Colonic mucosa (tissue), 4 donors: ENCODE results near the gene CPXM2. TPM values are rescaled to one million over a fixed set of nuclear protein-coding genes. Genes with fewer than 3 reads are reported as not detected.
"Not testable (repeated sequence)": the region's sequence is repeated elsewhere in the genome, so short reads cannot be mapped to it uniquely, and the experiment has no call there.

Experiments used
- DNase-seq: peaks from one replicate; pipeline ENCODE4 v3.0.0-alpha.2; 2020
- H3K27ac ChIP-seq: fragments of 200-600 bp; one replicate; pipeline ENCODE4 v1.8.0; 2021
- H3K27me3 ChIP-seq: fragments of 200-600 bp; one replicate; pipeline ENCODE4 v1.8.0; 2021
- H3K36me3 ChIP-seq: fragments of 200-600 bp; one replicate; pipeline ENCODE4 v1.8.0; 2021
- H3K4me1 ChIP-seq: fragments of 200-600 bp; one replicate; pipeline ENCODE4 v1.8.0; 2021; ENCODE audit warnings: mild to moderate bottlenecking
- H3K4me3 ChIP-seq: fragments of 200-600 bp; one replicate; pipeline ENCODE4 v1.8.0; 2021
- H3K9ac ChIP-seq, 2 donors: one replicate each; pipeline ENCODE4 v1.7.0; 2013; ENCODE audit warnings: control low read depth in 2 of 2, low read depth in 2 of 2, low read length in 2 of 2
- H3K9me3 ChIP-seq: fragments of 200-600 bp; one replicate; pipeline ENCODE4 v1.8.0; 2021
- CTCF ChIP-seq: fragments of 200-600 bp; IDR thresholded peaks from one replicate; pipeline ENCODE4 v1.8.0; 2022; ENCODE audit warnings: antibody characterized with exemption, mild to moderate bottlenecking
- intact Hi-C: fragments of 100-400 bp; cut with DNase I; formaldehyde crosslinking; loops from one replicate; pipeline ENCODE4 v1.14.1; 2022
- total RNA-seq, 2 donors: library from RNA; stranded (reverse); fragmentation: NEBNext Ultra II Directional in 1 of 2; extraction: Animal tissue kit (Norgen Biotek cat#: 25700) in 1 of 2; gene quantifications; one replicate each; pipeline ENCODE4 v1.2.1, GENCODE V29; 2021
- donor health status: healthy.
- donor health status: DM: no; HTN: no; CAD: no.
- donor health status: DM: no; HTN: no; CAD: no.

CPXM2 gene
- total RNA-seq, 2 donors from 2014 or later = 5.8 to 12.9 TPM

GRCh38 chr10:123744224-123744536 lies 147.4 kb downstream of the CPXM2 start:
- Histone ChIP-seq H3K4me3 (no peak overlapping the region), H3K27ac (no peak overlapping the region), H3K9me3 (no peaks in the 10 kb centered on the region), H3K27me3 (no peaks in the 10 kb centered on the region), H3K4me1 (no peaks in the 10 kb centered on the region), H3K36me3 (no peaks in the 10 kb centered on the region), H3K9ac (no peak overlapping the region)
- TF ChIP-seq CTCF = no peak
- DNase-seq = no peak
- intact Hi-C loops = loop anchor here (10.0 kb wide), 1 partner anchor 1519 kb away; no protein-coding TSS in a partner anchor

GRCh38 chr10:123743441-123744223 lies 148.0 kb downstream of the CPXM2 start:
- H3K27ac ChIP-seq = no peak overlapping the region
- no peaks in the 10 kb centered on the region for H3K36me3 ChIP-seq
- intact Hi-C loops = loop anchor here (10.0 kb wide), 1 partner anchor 1519 kb away; no protein-coding TSS in a partner anchor
- no peak overlapping the region for H3K4me3 ChIP-seq
- H3K9ac ChIP-seq = no peak overlapping the region
- H3K27me3 ChIP-seq = no peaks in the 10 kb centered on the region
- no peaks in the 10 kb centered on the region for H3K9me3 ChIP-seq
- TF ChIP-seq CTCF = no peak
- no peaks in the 10 kb centered on the region for H3K4me1 ChIP-seq
- DNase-seq = no peak

- no peak overlapping the region for H3K9ac ChIP-seq
- no peak overlapping the region for H3K27ac ChIP-seq
- DNase-seq = no peak
- H3K4me3 ChIP-seq = no peak overlapping the region
- H3K27me3 ChIP-seq = no peaks in the 10 kb centered on the region
- H3K4me1 ChIP-seq = no peaks in the 10 kb centered on the region
- intact Hi-C loops = loop anchor here (10.0 kb wide), 1 partner anchor 1518 kb away; no protein-coding TSS in a partner anchor
- H3K9me3 ChIP-seq = no peaks in the 10 kb centered on the region
- TF ChIP-seq CTCF = no peak
- no peaks in the 10 kb centered on the region for H3K36me3 ChIP-seq
Observed at GRCh38 chr10:123742751-123743440, 148.7 kb downstream of the CPXM2 start.

GRCh38 chr10:123741711-123742110 lies 149.9 kb downstream of the CPXM2 start:
- no peak overlapping the region for H3K27ac ChIP-seq
- H3K36me3 ChIP-seq = no peaks in the 10 kb centered on the region
- no peaks in the 10 kb centered on the region for H3K27me3 ChIP-seq
- no peak overlapping the region for H3K9ac ChIP-seq
- intact Hi-C loops = loop anchor here (10.0 kb wide), 1 partner anchor 1517 kb away; no protein-coding TSS in a partner anchor
- no peak for TF ChIP-seq CTCF
- DNase-seq = no peak
- H3K4me3 ChIP-seq = no peak overlapping the region
- no peaks in the 10 kb centered on the region for H3K9me3 ChIP-seq
- no peaks in the 10 kb centered on the region for H3K4me1 ChIP-seq

- no peak for TF ChIP-seq CTCF
- Histone ChIP-seq H3K4me1 (no peaks in the 10 kb centered on the region), H3K4me3 (no peak overlapping the region), H3K9ac (no peak overlapping the region), H3K27ac (no peak overlapping the region), H3K36me3 (no peaks in the 10 kb centered on the region), H3K9me3 (no peaks in the 10 kb centered on the region), H3K27me3 (no peaks in the 10 kb centered on the region)
- DNase-seq = no peak
- intact Hi-C loops = loop anchor here (10.0 kb wide), 1 partner anchor 1516 kb away; no protein-coding TSS in a partner anchor
Observed at GRCh38 chr10:123741146-123741545, 150.5 kb downstream of the CPXM2 start.

GRCh38 chr10:123736917-123737316 lies 154.7 kb downstream of the CPXM2 start:
- H3K4me1 ChIP-seq, DNase-seq, H3K9ac ChIP-seq, H3K27me3 ChIP-seq, H3K36me3 ChIP-seq, H3K9me3 ChIP-seq, H3K27ac ChIP-seq, intact Hi-C loops, H3K4me3 ChIP-seq: not testable (repeated sequence)
